Measurements from ENCODE around the gene RAD54L.

Gene RAD54L

DNA sequence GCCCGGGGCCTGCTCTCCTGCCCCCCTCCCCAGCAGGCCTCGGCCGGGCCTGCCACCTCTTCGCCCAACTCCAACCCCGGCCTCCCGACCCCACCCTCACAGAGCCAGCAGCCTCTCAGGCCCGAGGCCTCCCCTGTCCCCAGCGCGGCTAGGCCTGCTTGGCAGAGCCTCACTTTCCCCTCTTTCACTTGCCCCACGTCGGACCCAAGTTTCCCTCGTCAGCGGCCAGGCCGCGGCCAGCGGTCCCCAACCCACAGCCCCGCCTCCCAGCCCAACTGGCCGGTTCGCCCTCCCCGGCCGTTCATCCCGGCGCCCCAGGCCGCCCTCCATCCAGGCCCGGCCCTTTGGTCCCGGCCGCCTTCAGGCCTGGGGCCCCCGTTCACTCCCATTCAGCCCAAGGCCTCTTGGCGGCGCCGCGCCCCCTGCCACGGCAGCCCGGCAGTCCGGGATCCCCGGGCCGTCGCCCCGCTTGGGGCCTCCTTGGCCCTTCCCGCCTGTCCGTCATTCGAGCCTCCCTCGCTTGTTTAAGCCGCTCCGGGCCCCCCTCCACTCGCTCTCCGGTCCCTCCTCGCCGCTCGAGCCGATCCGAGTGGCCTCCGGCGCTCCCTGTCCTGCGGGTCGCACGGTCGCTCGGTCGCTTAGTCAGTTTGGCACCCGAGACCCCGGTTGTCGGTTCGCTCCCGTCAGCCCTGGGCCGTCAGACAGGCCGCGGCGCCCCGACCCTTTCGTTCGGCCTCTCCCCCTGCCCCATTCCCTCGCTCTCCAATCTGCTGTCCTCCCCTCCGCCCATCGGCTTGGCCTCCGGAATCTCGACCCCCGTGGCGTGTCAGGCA is 54.5 kb downstream of the RAD54L start:
- DNase-seq, result peak; percentile 72
- Histone ChIP-seq H3K79me2 (ENCODE audit: control insufficient read depth, insufficient read depth, low read length) (peaks cover 64% of the 10 kb centered on the region), H3K4me3 (ENCODE audit: low read length) (peak overlapping the region; percentile 73), H3K9ac (ENCODE audit: low read length) (peak overlapping the region; percentile 97), H3K23ac (ENCODE audit: low read length) (peak overlapping the region; percentile 73), H3K18ac (ENCODE audit: low read length) (peak overlapping the region; percentile 97), H3K36me3 (ENCODE audit: control insufficient read depth, insufficient read depth, low read length) (peaks cover 2% of the 10 kb centered on the region), H2AK5ac (ENCODE audit: low read length) (no peak overlapping the region), H3K4me2 (ENCODE audit: low read length) (peak overlapping the region; percentile 65), H3K27me3 (ENCODE audit: insufficient read depth, low read length, poor library complexity) (no peaks in the 10 kb centered on the region), H2BK120ac (ENCODE audit: low read depth, low read length) (no peak overlapping the region), H3K27ac (ENCODE audit: low read depth, low read length) (peak overlapping the region; percentile 85), H2BK5ac (ENCODE audit: low read length) (no peak overlapping the region), H2BK15ac (replicated peaks; ENCODE audit: low read depth) (no peak overlapping the region), H3K56ac (ENCODE audit: low read length) (peak overlapping the region; percentile 98), H4K8ac (ENCODE audit: low read depth, low read length) (peak overlapping the region; percentile 44), H3K79me1 (ENCODE audit: low read length) (peaks cover 17% of the 10 kb centered on the region), H3K4ac (ENCODE audit: low read depth, low read length) (peak overlapping the region; percentile 66), H4K5ac (ENCODE audit: low read length) (no peak overlapping the region), H3K4me1 (ENCODE audit: control insufficient read depth, low read depth, low read length) (peaks cover 7% of the 10 kb centered on the region)
- WGBS (ENCODE audit: extremely low coverage, insufficient coverage, low lambda C conversion rate), result no CpG with 5 or more reads among the region's 79 CpGs

DNA sequence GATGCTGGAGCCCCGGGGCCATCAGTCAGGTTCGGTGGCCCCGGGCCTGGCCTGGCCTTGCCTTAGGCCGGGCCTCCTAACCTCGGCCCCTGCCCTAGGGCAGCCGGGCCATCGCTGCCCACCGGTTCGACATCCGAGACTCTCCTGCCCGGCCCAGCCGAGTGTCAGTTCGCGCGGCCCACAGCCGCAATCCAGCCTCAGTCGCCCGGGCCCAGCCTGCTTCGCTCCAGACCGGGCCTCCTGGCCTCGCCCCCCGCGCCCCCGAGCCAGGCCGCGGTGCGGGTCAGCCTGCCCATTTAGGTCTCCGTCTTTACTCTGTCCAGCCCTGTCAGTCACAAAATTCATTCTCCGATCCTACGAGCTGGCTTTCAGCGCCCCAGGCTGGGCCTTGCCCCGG is 55.1 kb downstream of the RAD54L start:
- peak overlapping the region; percentile 65 for H3K4me2 ChIP-seq (ENCODE audit: low read length)
- peak overlapping the region; percentile 73 for H3K4me3 ChIP-seq (ENCODE audit: low read length)
- H3K18ac ChIP-seq (ENCODE audit: low read length), result peak overlapping the region; percentile 97
- H4K5ac ChIP-seq (ENCODE audit: low read length), result no peak overlapping the region
- peak overlapping the region; percentile 98 for H3K56ac ChIP-seq (ENCODE audit: low read length)
- H3K36me3 ChIP-seq (ENCODE audit: control insufficient read depth, insufficient read depth, low read length), result no peaks in the 10 kb centered on the region
- H4K8ac ChIP-seq (ENCODE audit: low read depth, low read length), result peak overlapping the region; percentile 44
- no CpG with 5 or more reads among the region's 32 CpGs for WGBS (ENCODE audit: extremely low coverage, insufficient coverage, low lambda C conversion rate)
- H2BK5ac ChIP-seq (ENCODE audit: low read length), result no peak overlapping the region
- peak overlapping the region; percentile 98 for H3K4ac ChIP-seq (ENCODE audit: low read depth, low read length)
- H3K27me3 ChIP-seq (ENCODE audit: insufficient read depth, low read length, poor library complexity), result no peaks in the 10 kb centered on the region
- peak overlapping the region; percentile 74 for H3K23ac ChIP-seq (ENCODE audit: low read length)
- peaks cover 71% of the 10 kb centered on the region for H3K79me2 ChIP-seq (ENCODE audit: control insufficient read depth, insufficient read depth, low read length)
- H2BK120ac ChIP-seq (ENCODE audit: low read depth, low read length), result peak overlapping the region; percentile 88
- peak overlapping the region; percentile 85 for H3K27ac ChIP-seq (ENCODE audit: low read depth, low read length)
- H2BK15ac ChIP-seq (replicated peaks; ENCODE audit: low read depth), result no peak overlapping the region
- H3K4me1 ChIP-seq (ENCODE audit: control insufficient read depth, low read depth, low read length), result peaks cover 7% of the 10 kb centered on the region
- H2AK5ac ChIP-seq (ENCODE audit: low read length), result no peak overlapping the region
- DNase-seq, result peak; percentile 53
- H3K79me1 ChIP-seq (ENCODE audit: low read length), result peaks cover 17% of the 10 kb centered on the region
- peak overlapping the region; percentile 97 for H3K9ac ChIP-seq (ENCODE audit: low read length)

DNA sequence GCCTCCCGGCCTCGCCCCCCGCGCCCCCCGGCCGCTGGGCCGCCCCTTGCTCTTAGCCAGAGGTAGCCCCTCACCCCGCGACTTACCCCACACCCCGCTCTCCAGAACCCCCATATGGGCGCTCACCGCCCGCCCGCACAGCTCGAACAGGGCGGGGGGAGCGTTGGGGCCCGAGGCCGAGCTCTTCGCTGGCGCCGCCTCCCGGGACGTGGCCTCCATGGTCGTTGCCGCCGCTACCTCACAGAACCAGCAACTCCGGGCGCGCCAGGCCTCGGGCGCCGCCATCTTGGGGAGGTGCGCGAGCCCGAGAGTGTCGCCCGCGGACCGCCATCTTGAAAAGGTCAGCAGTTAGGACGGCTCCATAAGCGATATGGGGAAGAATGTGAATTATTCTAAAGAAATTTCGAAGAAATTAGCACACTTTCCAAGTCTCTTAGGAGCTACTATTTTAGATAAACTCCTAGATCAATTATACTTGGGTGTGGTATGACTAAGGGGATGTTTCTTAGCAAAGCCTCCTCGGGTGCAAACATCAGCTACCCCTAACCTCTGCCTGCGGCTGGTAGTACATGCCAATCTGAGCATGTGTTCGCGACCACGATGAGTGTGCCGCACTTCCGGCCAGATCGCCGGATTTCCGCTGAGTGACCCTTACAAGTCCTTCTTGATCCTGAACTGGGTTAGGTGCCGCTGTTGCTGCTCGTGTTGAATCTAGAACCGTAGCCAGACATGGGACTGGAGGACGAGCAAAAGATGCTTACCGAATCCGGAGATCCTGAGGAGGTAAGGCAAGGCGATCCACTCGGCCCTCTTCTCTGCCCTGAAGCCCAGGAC is 55.7 kb downstream of the RAD54L start, which contains the start of the genes LRRC41 and UQCRH:
LRRC41 (minus strand) TSS at position 579 of the 834 bp plus-strand sequence; CDS start at position 285, 294 bp downstream.
UQCRH (plus strand) TSS at position 661 of the 834 bp plus-strand sequence; CDS start at position 730, 69 bp downstream.
- Histone ChIP-seq H2BK120ac (ENCODE audit: low read depth, low read length) (peak within 1 kb of the TSS; percentile 88), H3K18ac (ENCODE audit: low read length) (peak within 1 kb of the TSS; percentile 97), H3K27ac (ENCODE audit: low read depth, low read length) (peak within 1 kb of the TSS; percentile 85), H3K4me1 (ENCODE audit: control insufficient read depth, low read depth, low read length) (peaks cover 7% of the 10 kb centered on the region), H2BK15ac (replicated peaks; ENCODE audit: low read depth) (no peak within 1 kb of the TSS), H3K36me3 (ENCODE audit: control insufficient read depth, insufficient read depth, low read length) (no peaks in the 10 kb centered on the region), H4K5ac (ENCODE audit: low read length) (no peak within 1 kb of the TSS), H3K79me2 (ENCODE audit: control insufficient read depth, insufficient read depth, low read length) (peaks cover 77% of the 10 kb centered on the region), H3K23ac (ENCODE audit: low read length) (peak within 1 kb of the TSS; percentile 74), H4K8ac (ENCODE audit: low read depth, low read length) (peak within 1 kb of the TSS; percentile 44), H3K9ac (ENCODE audit: low read length) (peak within 1 kb of the TSS; percentile 97), H3K4me2 (ENCODE audit: low read length) (peak within 1 kb of the TSS; percentile 77), H3K4ac (ENCODE audit: low read depth, low read length) (peak within 1 kb of the TSS; percentile 98), H2AK5ac (ENCODE audit: low read length) (peak within 1 kb of the TSS; percentile 57), H3K4me3 (ENCODE audit: low read length) (peak within 1 kb of the TSS; percentile 79), H3K79me1 (ENCODE audit: low read length) (peaks cover 18% of the 10 kb centered on the region), H3K27me3 (ENCODE audit: insufficient read depth, low read length, poor library complexity) (no peaks in the 10 kb centered on the region), H3K56ac (ENCODE audit: low read length) (peak within 1 kb of the TSS; percentile 98), H2BK5ac (ENCODE audit: low read length) (peak within 1 kb of the TSS; percentile 68)
- whole genome bisulfite sequencing (ENCODE audit: extremely low coverage, insufficient coverage, low lambda C conversion rate), result no CpG with 5 or more reads among the region's 61 CpGs
- DNase-seq, result peak; percentile 99

GRCh38 chr1:46303872-46304326 is 56.3 kb downstream of the RAD54L start:
- no peaks in the 10 kb centered on the region for H3K27me3 ChIP-seq (ENCODE audit: insufficient read depth, low read length, poor library complexity)
- no CpG with 5 or more reads among the region's 14 CpGs for WGBS (ENCODE audit: extremely low coverage, insufficient coverage, low lambda C conversion rate)
- H2BK5ac ChIP-seq (ENCODE audit: low read length), result peak overlapping the region; percentile 68
- peaks cover 5% of the 10 kb centered on the region for H3K4me1 ChIP-seq (ENCODE audit: control insufficient read depth, low read depth, low read length)
- H2AK5ac ChIP-seq (ENCODE audit: low read length), result peak overlapping the region; percentile 57
- peak overlapping the region; percentile 72 for H3K18ac ChIP-seq (ENCODE audit: low read length)
- H3K4ac ChIP-seq (ENCODE audit: low read depth, low read length), result peak overlapping the region; percentile 82
- peak overlapping the region; percentile 55 for H2BK120ac ChIP-seq (ENCODE audit: low read depth, low read length)
- no peak overlapping the region for H3K23ac ChIP-seq (ENCODE audit: low read length)
- peak overlapping the region; percentile 23 for H3K27ac ChIP-seq (ENCODE audit: low read depth, low read length)
- peak; percentile 35 for DNase-seq
- no peak overlapping the region for H4K8ac ChIP-seq (ENCODE audit: low read depth, low read length)
- no peak overlapping the region for H2BK15ac ChIP-seq (replicated peaks; ENCODE audit: low read depth)
- H3K36me3 ChIP-seq (ENCODE audit: control insufficient read depth, insufficient read depth, low read length), result no peaks in the 10 kb centered on the region
- H3K9ac ChIP-seq (ENCODE audit: low read length), result peak overlapping the region; percentile 88
- H4K5ac ChIP-seq (ENCODE audit: low read length), result no peak overlapping the region
- peaks cover 82% of the 10 kb centered on the region for H3K79me2 ChIP-seq (ENCODE audit: control insufficient read depth, insufficient read depth, low read length)
- H3K56ac ChIP-seq (ENCODE audit: low read length), result peak overlapping the region; percentile 91
- peak overlapping the region; percentile 77 for H3K4me2 ChIP-seq (ENCODE audit: low read length)
- H3K79me1 ChIP-seq (ENCODE audit: low read length), result peaks cover 16% of the 10 kb centered on the region
- peak overlapping the region; percentile 79 for H3K4me3 ChIP-seq (ENCODE audit: low read length)

- no peak for DNase-seq
- H3K79me2 ChIP-seq (ENCODE audit: control insufficient read depth, insufficient read depth, low read length), result peaks cover 72% of the 10 kb centered on the region
- no peak overlapping the region for H4K5ac ChIP-seq (ENCODE audit: low read length)
- no peak overlapping the region for H2BK120ac ChIP-seq (ENCODE audit: low read depth, low read length)
- H4K8ac ChIP-seq (ENCODE audit: low read depth, low read length), result no peak overlapping the region
- no peak overlapping the region for H3K56ac ChIP-seq (ENCODE audit: low read length)
- H2BK5ac ChIP-seq (ENCODE audit: low read length), result no peak overlapping the region
- H2BK15ac ChIP-seq (replicated peaks; ENCODE audit: low read depth), result no peak overlapping the region
- H2AK5ac ChIP-seq (ENCODE audit: low read length), result no peak overlapping the region
- H3K27me3 ChIP-seq (ENCODE audit: insufficient read depth, low read length, poor library complexity), result no peaks in the 10 kb centered on the region
- no peak overlapping the region for H3K27ac ChIP-seq (ENCODE audit: low read depth, low read length)
- no peak overlapping the region for H3K18ac ChIP-seq (ENCODE audit: low read length)
- no peak overlapping the region for H3K4ac ChIP-seq (ENCODE audit: low read depth, low read length)
- H3K79me1 ChIP-seq (ENCODE audit: low read length), result peaks cover 15% of the 10 kb centered on the region
- no peak overlapping the region for H3K4me3 ChIP-seq (ENCODE audit: low read length)
- no peak overlapping the region for H3K4me2 ChIP-seq (ENCODE audit: low read length)
- no peak overlapping the region for H3K23ac ChIP-seq (ENCODE audit: low read length)
- H3K4me1 ChIP-seq (ENCODE audit: control insufficient read depth, low read depth, low read length), result peaks cover under 1% of the 10 kb centered on the region
- peaks cover 7% of the 10 kb centered on the region for H3K36me3 ChIP-seq (ENCODE audit: control insufficient read depth, insufficient read depth, low read length)
- no CpG with 5 or more reads among the region's 8 CpGs for WGBS (ENCODE audit: extremely low coverage, insufficient coverage, low lambda C conversion rate)
- H3K9ac ChIP-seq (ENCODE audit: low read length), result no peak overlapping the region
Measured at GRCh38 chr1:46306159-46306530, 58.6 kb downstream of the RAD54L start.
